Measurements from ENCODE around the gene DELE1. TPM values are rescaled to one million over a fixed set of nuclear protein-coding genes. Genes with fewer than 3 reads are reported as not detected.

Gene DELE1
- total RNA-seq, 1 experiment from 2014 or later, result 88.1 TPM

- intact Hi-C loops (cut with micrococcal nuclease), result no loop called here
- no peak overlapping the region for H3K4me3 Mint-ChIP-seq (ENCODE audit: unreplicated experiment)
- H3K27ac Mint-ChIP-seq (ENCODE audit: low read depth, unreplicated experiment), result no peak overlapping the region
- no TSS peak for BruUV-seq (replicated peaks)
- no peaks in the 10 kb centered on the region for H3K9me3 Mint-ChIP-seq (ENCODE audit: unreplicated experiment)
- peaks cover 13% of the 10 kb centered on the region for H3K4me1 Mint-ChIP-seq (ENCODE audit: insufficient read depth, unreplicated experiment)
- CTCF ChIA-PET, result interaction anchor here (0.6 to 7.7 kb wide), 9 partner anchors 9 to 735 kb away, joined by 3 to 71 read pairs (median 4); partner anchors contain the start of genes GNPDA1 and RNF14
- DNase-seq (ENCODE audit: unreplicated experiment), result no peak
- POLR2A ChIA-PET, result interaction anchor here (3.9 kb wide), 1 partner anchor 9 kb away, joined by 31 read pairs; the partner anchor contains the start of gene RNF14
- H3K36me3 Mint-ChIP-seq (ENCODE audit: insufficient read depth, unreplicated experiment), result peaks cover 92% of the 10 kb centered on the region
- no peaks in the 10 kb centered on the region for H3K27me3 Mint-ChIP-seq (ENCODE audit: insufficient read depth, unreplicated experiment)
- TF ChIP-seq CTCF (IDR thresholded peaks at IDR 0.05; ENCODE audit: unreplicated experiment), result no peak
Measured at GRCh38 chr5:141978389-141978788, 54.7 kb downstream of the DELE1 start.

DNA sequence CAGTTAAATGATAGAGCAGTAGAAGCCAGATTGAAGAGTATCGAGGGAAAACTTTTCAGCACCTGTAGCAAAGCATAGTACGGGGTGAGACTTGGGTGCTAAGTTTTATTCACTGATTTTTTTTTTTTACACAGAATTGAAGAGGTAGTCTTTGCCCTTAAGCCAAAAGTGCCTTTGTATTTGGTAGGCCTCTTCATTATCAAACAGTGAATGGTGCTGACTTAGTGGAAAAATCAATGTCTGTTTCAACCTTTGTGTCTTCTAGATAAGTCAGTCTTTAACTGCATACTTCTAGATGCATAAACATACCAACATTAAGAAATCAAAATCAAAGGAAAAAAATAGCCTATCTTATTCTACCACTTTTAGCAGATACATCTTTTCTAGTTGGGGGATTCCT is 59.0 kb downstream of the DELE1 start:
- BruUV-seq (replicated peaks), result no TSS peak
- intact Hi-C loops (cut with micrococcal nuclease), result no loop called here
- Mint-ChIP-seq H3K36me3 (ENCODE audit: insufficient read depth, unreplicated experiment) (peaks cover 97% of the 10 kb centered on the region), H3K27ac (ENCODE audit: low read depth, unreplicated experiment) (no peak overlapping the region), H3K4me3 (ENCODE audit: unreplicated experiment) (no peak overlapping the region), H3K27me3 (ENCODE audit: insufficient read depth, unreplicated experiment) (no peaks in the 10 kb centered on the region), H3K4me1 (ENCODE audit: insufficient read depth, unreplicated experiment) (no peaks in the 10 kb centered on the region), H3K9me3 (ENCODE audit: unreplicated experiment) (no peaks in the 10 kb centered on the region)
- ChIA-PET POLR2A (no interaction called here), CTCF (interaction anchor here (7.7 kb wide), 1 partner anchor 8 kb away, joined by 71 read pairs; no protein-coding TSS in a partner anchor)
- no peak for DNase-seq (ENCODE audit: unreplicated experiment)
- TF ChIP-seq CTCF (IDR thresholded peaks at IDR 0.05; ENCODE audit: unreplicated experiment), result no peak

- BruUV-seq (replicated peaks), result no TSS peak
- H3K4me3 Mint-ChIP-seq (ENCODE audit: unreplicated experiment), result no peak overlapping the region
- intact Hi-C loops (cut with micrococcal nuclease), result no loop called here
- no peak for DNase-seq (ENCODE audit: unreplicated experiment)
- H3K9me3 Mint-ChIP-seq (ENCODE audit: unreplicated experiment), result no peaks in the 10 kb centered on the region
- ChIA-PET POLR2A (interaction anchor here (1.1 to 1.4 kb wide), 3 partner anchors 10 to 157 kb away, joined by 3 to 5 read pairs (median 3); no protein-coding TSS in a partner anchor), CTCF (interaction anchor here (0.6 to 2.9 kb wide), 10 partner anchors 17 to 727 kb away, joined by 3 to 16 read pairs (median 4); partner anchors contain the start of gene RNF14)
- H3K27ac Mint-ChIP-seq (ENCODE audit: low read depth, unreplicated experiment), result no peak overlapping the region
- no peaks in the 10 kb centered on the region for H3K4me1 Mint-ChIP-seq (ENCODE audit: insufficient read depth, unreplicated experiment)
- no peaks in the 10 kb centered on the region for H3K27me3 Mint-ChIP-seq (ENCODE audit: insufficient read depth, unreplicated experiment)
- TF ChIP-seq CTCF (IDR thresholded peaks at IDR 0.05; ENCODE audit: unreplicated experiment), result no peak
- H3K36me3 Mint-ChIP-seq (ENCODE audit: insufficient read depth, unreplicated experiment), result peaks cover 90% of the 10 kb centered on the region
Measured at GRCh38 chr5:141986072-141986471, 62.4 kb downstream of the DELE1 start.

GRCh38 chr5:141989720-141990119 is 66.0 kb downstream of the DELE1 start:
- peaks cover 91% of the 10 kb centered on the region for H3K36me3 Mint-ChIP-seq (ENCODE audit: insufficient read depth, unreplicated experiment)
- ChIA-PET CTCF (interaction anchor here (0.5 to 6.5 kb wide), 24 partner anchors 9 to 645 kb away, joined by 3 to 172 read pairs (median 4); partner anchors contain the start of genes GNPDA1, NDFIP1 and RNF14), POLR2A (interaction anchor here (0.9 to 5.8 kb wide), 4 partner anchors 20 to 155 kb away, joined by 3 to 51 read pairs (median 20); partner anchors contain the start of genes GNPDA1 and RNF14)
- intact Hi-C loops (cut with micrococcal nuclease), result loop anchor here (5.0 kb wide), 1 partner anchor 558 kb away; no protein-coding TSS in a partner anchor
- TF ChIP-seq CTCF (IDR thresholded peaks at IDR 0.05; ENCODE audit: unreplicated experiment), result no peak
- H3K9me3 Mint-ChIP-seq (ENCODE audit: unreplicated experiment), result no peaks in the 10 kb centered on the region
- DNase-seq (ENCODE audit: unreplicated experiment), result no peak
- H3K4me3 Mint-ChIP-seq (ENCODE audit: unreplicated experiment), result no peak overlapping the region
- H3K27ac Mint-ChIP-seq (ENCODE audit: low read depth, unreplicated experiment), result no peak overlapping the region
- H3K4me1 Mint-ChIP-seq (ENCODE audit: insufficient read depth, unreplicated experiment), result no peaks in the 10 kb centered on the region
- H3K27me3 Mint-ChIP-seq (ENCODE audit: insufficient read depth, unreplicated experiment), result no peaks in the 10 kb centered on the region
- no TSS peak for BruUV-seq (replicated peaks)

Other genes with a start within 250 kb of the DELE1 start
- gene ARAP3, start 241.6 kb upstream of the DELE1 start, total RNA-seq (2022), result 19.8 and 22.8 TPM in 2 replicates
- gene PCDH1, start 45.5 kb upstream of the DELE1 start, total RNA-seq (2022), result 9.9 and 15.7 TPM in 2 replicates
- 0.07 TPM in 1 of 2 replicates, not detected in the other for gene PCDH12, start 34.3 kb downstream of the DELE1 start, total RNA-seq (2022)
- gene RNF14, start 45.2 kb downstream of the DELE1 start, total RNA-seq (2022), result 78.0 and 81.3 TPM in 2 replicates
- gene GNPDA1, start 89.2 kb downstream of the DELE1 start, total RNA-seq (2022), result 36.1 and 60.9 TPM in 2 replicates
- 50.8 and 61.6 TPM in 2 replicates for gene NDFIP1, start 184.9 kb downstream of the DELE1 start, total RNA-seq (2022)